Measurements from ENCODE around the gene COL8A1. TPM values are rescaled to one million over a fixed set of nuclear protein-coding genes. Genes with fewer than 3 reads are reported as not detected.

COL8A1 gene
- total RNA-seq, 1 experiment from 2014 or later = 0.13 TPM

DNA sequence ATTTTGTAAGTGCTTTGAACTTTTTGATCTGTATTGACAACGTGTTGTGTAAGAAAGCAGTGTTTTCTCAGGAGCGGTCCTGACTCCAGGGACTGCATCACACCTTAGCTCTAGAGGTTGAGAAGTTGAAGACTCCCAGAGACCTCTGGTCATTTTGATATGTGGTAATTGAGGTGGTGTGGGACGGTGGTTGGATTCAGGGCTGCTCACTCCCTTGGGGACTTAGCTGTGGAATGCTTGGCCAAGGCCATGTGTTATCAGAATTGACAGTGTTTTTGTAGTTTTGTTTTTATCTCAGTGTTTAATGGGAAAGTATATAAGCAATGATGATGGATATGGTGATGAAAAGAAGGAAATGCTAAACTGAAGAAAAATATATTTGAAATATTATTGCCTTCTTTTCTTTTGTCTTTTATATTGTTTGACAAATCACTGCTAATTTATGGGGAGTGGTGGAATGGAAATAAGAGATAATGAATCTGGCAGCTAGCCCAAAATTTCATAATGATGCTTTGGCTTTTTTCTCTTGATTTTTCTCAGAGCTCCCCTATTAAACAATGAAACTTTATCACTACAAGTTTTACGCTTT lies 195.3 kb downstream of the COL8A1 start:
- ChIA-PET POLR2A (interaction anchor here (1.5 kb wide), 1 partner anchor 427 kb away, joined by 4 read pairs; the partner anchor contains the start of gene TBC1D23), CTCF (interaction anchor here (1.2 kb wide), 1 partner anchor 10 kb away, joined by 3 read pairs; no protein-coding TSS in a partner anchor)
- intact Hi-C loops (cut with micrococcal nuclease; ENCODE audit: unreplicated experiment) = loop anchor here (2.0 to 5.0 kb wide), 2 partner anchors 423 to 759 kb away; no protein-coding TSS in a partner anchor
- Histone ChIP-seq H3K4me1 (ENCODE audit: control insufficient read depth, insufficient read depth, low read length) (no peaks in the 10 kb centered on the region), H3K36me3 (ENCODE audit: control insufficient read depth, insufficient read depth, low read length) (no peaks in the 10 kb centered on the region), H3K4me3 (ENCODE audit: low read depth in 2 of 2, low read length in 2 of 2) (no peak overlapping the region), H3K27ac (ENCODE audit: low read length) (no peak overlapping the region; the same call in 1 of the 2 replicates), H3K27me3 (ENCODE audit: control insufficient read depth, insufficient read depth, low read length) (no peaks in the 10 kb centered on the region), H3K9me3 (ENCODE audit: control insufficient read depth, insufficient read depth, low read depth, low read length) (no peaks in the 10 kb centered on the region)
- in situ Hi-C loops (cut with HindIII; ENCODE audit: low pct_unique_long_range_greater_than_20kb, low sequenced_read_pairs) = no loop called here
- no peak for TF ChIP-seq SIN3A (IDR thresholded peaks at IDR 0.05; ENCODE audit: borderline replicate concordance, insufficient read depth, low read depth, low read length)
- TF ChIP-seq TCF7L2 (IDR thresholded peaks at IDR 0.05; ENCODE audit: low read depth, low read length) = no peak
- TF ChIP-seq, protein P1, sequence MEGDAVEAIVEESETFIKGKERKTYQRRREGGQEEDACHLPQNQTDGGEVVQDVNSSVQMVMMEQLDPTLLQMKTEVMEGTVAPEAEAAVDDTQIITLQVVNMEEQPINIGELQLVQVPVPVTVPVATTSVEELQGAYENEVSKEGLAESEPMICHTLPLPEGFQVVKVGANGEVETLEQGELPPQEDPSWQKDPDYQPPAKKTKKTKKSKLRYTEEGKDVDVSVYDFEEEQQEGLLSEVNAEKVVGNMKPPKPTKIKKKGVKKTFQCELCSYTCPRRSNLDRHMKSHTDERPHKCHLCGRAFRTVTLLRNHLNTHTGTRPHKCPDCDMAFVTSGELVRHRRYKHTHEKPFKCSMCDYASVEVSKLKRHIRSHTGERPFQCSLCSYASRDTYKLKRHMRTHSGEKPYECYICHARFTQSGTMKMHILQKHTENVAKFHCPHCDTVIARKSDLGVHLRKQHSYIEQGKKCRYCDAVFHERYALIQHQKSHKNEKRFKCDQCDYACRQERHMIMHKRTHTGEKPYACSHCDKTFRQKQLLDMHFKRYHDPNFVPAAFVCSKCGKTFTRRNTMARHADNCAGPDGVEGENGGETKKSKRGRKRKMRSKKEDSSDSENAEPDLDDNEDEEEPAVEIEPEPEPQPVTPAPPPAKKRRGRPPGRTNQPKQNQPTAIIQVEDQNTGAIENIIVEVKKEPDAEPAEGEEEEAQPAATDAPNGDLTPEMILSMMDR (IDR thresholded peaks at IDR 0.05) = no peak
- no peak for TF ChIP-seq POLR2AphosphoS5 (IDR thresholded peaks at IDR 0.05; ENCODE audit: low read depth, low read length)
- TF ChIP-seq, protein P2, sequence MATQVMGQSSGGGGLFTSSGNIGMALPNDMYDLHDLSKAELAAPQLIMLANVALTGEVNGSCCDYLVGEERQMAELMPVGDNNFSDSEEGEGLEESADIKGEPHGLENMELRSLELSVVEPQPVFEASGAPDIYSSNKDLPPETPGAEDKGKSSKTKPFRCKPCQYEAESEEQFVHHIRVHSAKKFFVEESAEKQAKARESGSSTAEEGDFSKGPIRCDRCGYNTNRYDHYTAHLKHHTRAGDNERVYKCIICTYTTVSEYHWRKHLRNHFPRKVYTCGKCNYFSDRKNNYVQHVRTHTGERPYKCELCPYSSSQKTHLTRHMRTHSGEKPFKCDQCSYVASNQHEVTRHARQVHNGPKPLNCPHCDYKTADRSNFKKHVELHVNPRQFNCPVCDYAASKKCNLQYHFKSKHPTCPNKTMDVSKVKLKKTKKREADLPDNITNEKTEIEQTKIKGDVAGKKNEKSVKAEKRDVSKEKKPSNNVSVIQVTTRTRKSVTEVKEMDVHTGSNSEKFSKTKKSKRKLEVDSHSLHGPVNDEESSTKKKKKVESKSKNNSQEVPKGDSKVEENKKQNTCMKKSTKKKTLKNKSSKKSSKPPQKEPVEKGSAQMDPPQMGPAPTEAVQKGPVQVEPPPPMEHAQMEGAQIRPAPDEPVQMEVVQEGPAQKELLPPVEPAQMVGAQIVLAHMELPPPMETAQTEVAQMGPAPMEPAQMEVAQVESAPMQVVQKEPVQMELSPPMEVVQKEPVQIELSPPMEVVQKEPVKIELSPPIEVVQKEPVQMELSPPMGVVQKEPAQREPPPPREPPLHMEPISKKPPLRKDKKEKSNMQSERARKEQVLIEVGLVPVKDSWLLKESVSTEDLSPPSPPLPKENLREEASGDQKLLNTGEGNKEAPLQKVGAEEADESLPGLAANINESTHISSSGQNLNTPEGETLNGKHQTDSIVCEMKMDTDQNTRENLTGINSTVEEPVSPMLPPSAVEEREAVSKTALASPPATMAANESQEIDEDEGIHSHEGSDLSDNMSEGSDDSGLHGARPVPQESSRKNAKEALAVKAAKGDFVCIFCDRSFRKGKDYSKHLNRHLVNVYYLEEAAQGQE (IDR thresholded peaks at IDR 0.05; ENCODE audit: insufficient read depth in 1 of 2, low read depth in 2 of 2, low read length in 1 of 2) = no peak
- ATAC-seq (no peak), DNase-seq (ENCODE audit: low read depth, low spot score) (no peak)
- BruUV-seq (replicated peaks) = no TSS peak

DNA sequence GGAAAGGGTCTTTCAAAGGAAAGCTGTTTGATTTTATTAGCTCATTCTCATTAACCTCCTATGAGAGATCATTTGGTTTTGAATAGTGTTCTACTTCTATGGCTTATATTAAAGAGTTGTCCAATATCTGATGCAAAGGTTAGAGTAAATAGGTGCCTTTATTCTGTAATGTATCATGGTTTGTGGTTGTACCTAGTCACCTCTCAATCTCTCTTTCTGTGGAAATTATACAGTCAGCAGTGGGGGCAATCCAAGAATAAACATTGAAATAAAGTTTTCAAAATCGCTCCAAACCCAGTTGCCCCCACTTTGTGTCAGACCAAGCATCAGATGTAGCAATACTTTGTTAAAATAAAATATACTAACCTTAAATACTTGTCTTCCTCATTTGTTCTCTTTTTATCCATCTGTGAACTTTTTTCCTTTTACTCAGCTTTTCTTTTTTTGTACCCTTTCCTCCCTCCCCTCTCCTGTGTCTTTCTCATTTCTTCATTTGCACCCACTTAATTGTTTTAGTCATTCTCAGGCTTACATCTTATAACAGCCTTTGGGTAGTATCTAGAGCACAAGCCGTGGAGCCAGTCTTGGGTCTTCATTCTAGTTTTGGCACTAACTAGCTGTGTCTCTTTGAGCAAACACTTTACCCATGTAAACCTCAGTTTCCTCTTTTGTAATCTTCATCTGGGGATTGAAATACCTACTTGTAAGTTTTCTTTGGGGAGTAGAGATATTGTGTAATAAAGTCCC lies 196.0 kb downstream of the COL8A1 start:
- DNase-seq (ENCODE audit: low read depth, low spot score) = no peak
- intact Hi-C loops (cut with micrococcal nuclease; ENCODE audit: unreplicated experiment) (loop anchor here (5.0 kb wide), 1 partner anchor 758 kb away; no protein-coding TSS in a partner anchor), in situ Hi-C loops (cut with HindIII; ENCODE audit: low pct_unique_long_range_greater_than_20kb, low sequenced_read_pairs) (no loop called here)
- Histone ChIP-seq H3K4me3 (ENCODE audit: low read depth in 2 of 2, low read length in 2 of 2) (no peak overlapping the region), H3K9me3 (ENCODE audit: control insufficient read depth, insufficient read depth, low read depth, low read length) (no peaks in the 10 kb centered on the region), H3K36me3 (ENCODE audit: control insufficient read depth, insufficient read depth, low read length) (no peaks in the 10 kb centered on the region), H3K27ac (ENCODE audit: low read length) (no peak overlapping the region), H3K27me3 (ENCODE audit: control insufficient read depth, insufficient read depth, low read length) (no peaks in the 10 kb centered on the region), H3K4me1 (ENCODE audit: control insufficient read depth, insufficient read depth, low read length) (no peaks in the 10 kb centered on the region)
- ATAC-seq = no peak
- BruUV-seq (replicated peaks) = no TSS peak
- POLR2A ChIA-PET = interaction anchor here (1.5 kb wide), 1 partner anchor 426 kb away, joined by 4 read pairs; the partner anchor contains the start of gene TBC1D23
- TF ChIP-seq, protein P2 (IDR thresholded peaks at IDR 0.05; ENCODE audit: insufficient read depth in 1 of 2, low read depth in 2 of 2, low read length in 1 of 2) = no peak
- CTCF ChIA-PET = interaction anchor here (1.2 kb wide), 1 partner anchor 10 kb away, joined by 3 read pairs; no protein-coding TSS in a partner anchor

Measured in Panc1 (cell line).